ENCODE measurements around the gene SEMA6A.

- TF ChIP-seq, protein P1, sequence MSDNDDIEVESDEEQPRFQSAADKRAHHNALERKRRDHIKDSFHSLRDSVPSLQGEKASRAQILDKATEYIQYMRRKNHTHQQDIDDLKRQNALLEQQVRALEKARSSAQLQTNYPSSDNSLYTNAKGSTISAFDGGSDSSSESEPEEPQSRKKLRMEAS (IDR thresholded peaks at IDR 0.05) = no peak
- TF ChIP-seq, protein P2, sequence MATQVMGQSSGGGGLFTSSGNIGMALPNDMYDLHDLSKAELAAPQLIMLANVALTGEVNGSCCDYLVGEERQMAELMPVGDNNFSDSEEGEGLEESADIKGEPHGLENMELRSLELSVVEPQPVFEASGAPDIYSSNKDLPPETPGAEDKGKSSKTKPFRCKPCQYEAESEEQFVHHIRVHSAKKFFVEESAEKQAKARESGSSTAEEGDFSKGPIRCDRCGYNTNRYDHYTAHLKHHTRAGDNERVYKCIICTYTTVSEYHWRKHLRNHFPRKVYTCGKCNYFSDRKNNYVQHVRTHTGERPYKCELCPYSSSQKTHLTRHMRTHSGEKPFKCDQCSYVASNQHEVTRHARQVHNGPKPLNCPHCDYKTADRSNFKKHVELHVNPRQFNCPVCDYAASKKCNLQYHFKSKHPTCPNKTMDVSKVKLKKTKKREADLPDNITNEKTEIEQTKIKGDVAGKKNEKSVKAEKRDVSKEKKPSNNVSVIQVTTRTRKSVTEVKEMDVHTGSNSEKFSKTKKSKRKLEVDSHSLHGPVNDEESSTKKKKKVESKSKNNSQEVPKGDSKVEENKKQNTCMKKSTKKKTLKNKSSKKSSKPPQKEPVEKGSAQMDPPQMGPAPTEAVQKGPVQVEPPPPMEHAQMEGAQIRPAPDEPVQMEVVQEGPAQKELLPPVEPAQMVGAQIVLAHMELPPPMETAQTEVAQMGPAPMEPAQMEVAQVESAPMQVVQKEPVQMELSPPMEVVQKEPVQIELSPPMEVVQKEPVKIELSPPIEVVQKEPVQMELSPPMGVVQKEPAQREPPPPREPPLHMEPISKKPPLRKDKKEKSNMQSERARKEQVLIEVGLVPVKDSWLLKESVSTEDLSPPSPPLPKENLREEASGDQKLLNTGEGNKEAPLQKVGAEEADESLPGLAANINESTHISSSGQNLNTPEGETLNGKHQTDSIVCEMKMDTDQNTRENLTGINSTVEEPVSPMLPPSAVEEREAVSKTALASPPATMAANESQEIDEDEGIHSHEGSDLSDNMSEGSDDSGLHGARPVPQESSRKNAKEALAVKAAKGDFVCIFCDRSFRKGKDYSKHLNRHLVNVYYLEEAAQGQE (IDR thresholded peaks at IDR 0.05) = no peak
- TF ChIP-seq SP1 (IDR thresholded peaks at IDR 0.05) (no peak), CTCF (IDR thresholded peaks at IDR 0.05; ENCODE audit: low read depth, low read length, missing input control) (no peak), YY1 (IDR thresholded peaks at IDR 0.05) (no peak), JUND (IDR thresholded peaks at IDR 0.05) (no peak), RAD21 (IDR thresholded peaks at IDR 0.05) (no peak), EGR1 (IDR thresholded peaks at IDR 0.05; ENCODE audit: low read depth in 2 of 2) (no peak), GABPA (IDR thresholded peaks at IDR 0.05 in 1 of 2, conservative IDR thresholded peaks at IDR 0.05 in 1 of 2) (no peak), FOXA2 (IDR thresholded peaks at IDR 0.05) (no peak)
Observed at GRCh38 chr5:116593340-116593739, 18.7 kb upstream of the SEMA6A start.

All from liver (tissue), 3 donors.